ENCODE results near the gene PHETA1.

- TF ChIP-seq POLR2A (IDR thresholded peaks at IDR 0.05; ENCODE audit: low read length) (no peak), GATA1 (IDR thresholded peaks at IDR 0.05; ENCODE audit: low read depth, low read length) (no peak)
Measured at GRCh38 chr12:111316671-111317070, 52.2 kb downstream of the PHETA1 start.
